Ovary (tissue), 9 donors: ENCODE results near the gene SMARCD1. TPM values are rescaled to one million over a fixed set of nuclear protein-coding genes. Genes with fewer than 3 reads are reported as not detected.

Experiments used
- DNase-seq, 5 donors: peaks; one replicate each; pipeline ENCODE4 v3.0.0-alpha.2; 2019 to 2020
- H3K27ac ChIP-seq, 2 donors: fragments of 200-600 bp; one replicate each; pipeline versions ENCODE4 v1.5.1 to v1.8.0; 2019 to 2022
- H3K27me3 ChIP-seq: fragments of 200-600 bp; one replicate; pipeline ENCODE4 v1.8.0; 2022
- H3K36me3 ChIP-seq: fragments of 200-600 bp; sonication (generic); one replicate; pipeline ENCODE4 v1.5.1; 2019
- H3K4me1 ChIP-seq: one replicate; pipeline ENCODE4 v1.8.1; 2013; ENCODE audit warnings: mild to moderate bottlenecking, moderate library complexity; ENCODE audit not compliant: insufficient read depth
- H3K4me3 ChIP-seq: fragments of 200-600 bp; sonication (generic); one replicate; pipeline ENCODE4 v1.5.1; 2017
- H3K9me3 ChIP-seq, 2 donors: fragments of 200-600 bp in 1 of 2; sonication (generic) in 1 of 2; one replicate each; pipeline versions ENCODE4 v1.5.1 to v1.8.1; 2013 to 2019; ENCODE audit warnings: mild to moderate bottlenecking in 1 of 2, moderate library complexity in 1 of 2
- EP300 ChIP-seq: sonication (generic); formaldehyde crosslinking; IDR thresholded peaks from one replicate; pipeline ENCODE4 v1.6.1; 2017; ENCODE audit warnings: antibody characterized with exemption
- POLR2A ChIP-seq: fragments of 450-650 bp; IDR thresholded peaks from one replicate; pipeline ENCODE4 v1.6.1; 2017; ENCODE audit warnings: antibody characterized with exemption, mild to moderate bottlenecking, moderate library complexity
- WGBS, 3 donors: extraction: QIAGEN DNeasy Blood & Tissue Kit in 1 of 3; methylation state at CpG; one replicate each; pipeline versions ENCODE4 v1.1.5 to v1.1.7; 2013 to 2017; 5-methylcytosine and 5-hydroxymethylcytosine counted together
- intact Hi-C, 4 donors: fragments of 100-400 bp; cut with DNase I; formaldehyde crosslinking; loops; one replicate each; pipeline versions ENCODE4 v1.11.0 to v1.15.1; 2022 to 2023
- polyA plus RNA-seq, 2 donors: library from polyadenylated mRNA; stranded (reverse); fragments of 200-250 nt in 1 of 2; fragments of 350-450 nt in 1 of 2; fragmentation: Illumina TruSeq in 1 of 2; extraction: RNeasy Lipid Tissue Mini Kit (QIAGEN cat#74804) in 1 of 2; gene quantifications; one replicate each; pipeline ENCODE4 v1.2.3, GENCODE V29; 2013 to 2014
- total RNA-seq, 7 donors: library from RNA; depleted of rRNA in 2 of 7; stranded (reverse); fragments of >200 nt in 2 of 7; fragmentation: NEBNext Ultra II Directional in 3 of 7; extraction: Animal tissue kit (Norgen Biotek cat#: 25700) in 3 of 7; gene quantifications; one replicate each; pipeline versions ENCODE4 v1.1.0 to v1.2.4, GENCODE V29; 2016 to 2023
- TF ChIP-seq, protein P1 (sequence below), 3 donors: fragments of 450-650 bp in 2 of 3; fragments of 200-600 bp in 1 of 3; IDR thresholded peaks; one replicate each; pipeline versions ENCODE4 v1.5.1 to v1.8.0; 2016 to 2022; ENCODE audit warnings: antibody characterized with exemption in 3 of 3, mild to moderate bottlenecking in 1 of 3
- donor health status: DM: no; HTN: no; CAD: no; lungs with moderate emphysema.
- donor health status: DM: no; HTN: no; CAD: no.
- donor health status: Bipolar disorder and iron deficiency.
- donor health status: DM: yes; HTN: yes; CAD: no.
- donor health status: DM: no; HTN: no; CAD: no.
- donor health status: DM: yes; HTN: yes; CAD: no.

The SMARCD1 gene
- total and polyA plus RNA-seq, 9 donors, result 26.1 to 57.7 (median 50.7) TPM

- TF ChIP-seq, protein P1, sequence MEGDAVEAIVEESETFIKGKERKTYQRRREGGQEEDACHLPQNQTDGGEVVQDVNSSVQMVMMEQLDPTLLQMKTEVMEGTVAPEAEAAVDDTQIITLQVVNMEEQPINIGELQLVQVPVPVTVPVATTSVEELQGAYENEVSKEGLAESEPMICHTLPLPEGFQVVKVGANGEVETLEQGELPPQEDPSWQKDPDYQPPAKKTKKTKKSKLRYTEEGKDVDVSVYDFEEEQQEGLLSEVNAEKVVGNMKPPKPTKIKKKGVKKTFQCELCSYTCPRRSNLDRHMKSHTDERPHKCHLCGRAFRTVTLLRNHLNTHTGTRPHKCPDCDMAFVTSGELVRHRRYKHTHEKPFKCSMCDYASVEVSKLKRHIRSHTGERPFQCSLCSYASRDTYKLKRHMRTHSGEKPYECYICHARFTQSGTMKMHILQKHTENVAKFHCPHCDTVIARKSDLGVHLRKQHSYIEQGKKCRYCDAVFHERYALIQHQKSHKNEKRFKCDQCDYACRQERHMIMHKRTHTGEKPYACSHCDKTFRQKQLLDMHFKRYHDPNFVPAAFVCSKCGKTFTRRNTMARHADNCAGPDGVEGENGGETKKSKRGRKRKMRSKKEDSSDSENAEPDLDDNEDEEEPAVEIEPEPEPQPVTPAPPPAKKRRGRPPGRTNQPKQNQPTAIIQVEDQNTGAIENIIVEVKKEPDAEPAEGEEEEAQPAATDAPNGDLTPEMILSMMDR (IDR thresholded peaks at IDR 0.05), result no peak
- TF ChIP-seq POLR2A (no peak), EP300 (no peak)
- H3K27ac ChIP-seq, result no peak overlapping the region
- no peaks in the 10 kb centered on the region for H3K9me3 ChIP-seq
- H3K36me3 ChIP-seq, result no peaks in the 10 kb centered on the region
- no peak overlapping the region for H3K4me3 ChIP-seq
- 88 to 90% (median 90%) methylated on average over 1 of the region's 1 CpG for WGBS, 3 donors
- no peaks in the 10 kb centered on the region for H3K4me1 ChIP-seq
- intact Hi-C loops, result loop anchor here in 3 of 4 donors (2.0 to 10.0 kb wide), 6 partner anchors 97 to 301 kb away; no protein-coding TSS in a partner anchor
- H3K27me3 ChIP-seq, result no peaks in the 10 kb centered on the region
- DNase-seq, result no peak
These were observed 9.4 kb upstream of the SMARCD1 start for GRCh38 chr12:50075808-50076170.

DNA sequence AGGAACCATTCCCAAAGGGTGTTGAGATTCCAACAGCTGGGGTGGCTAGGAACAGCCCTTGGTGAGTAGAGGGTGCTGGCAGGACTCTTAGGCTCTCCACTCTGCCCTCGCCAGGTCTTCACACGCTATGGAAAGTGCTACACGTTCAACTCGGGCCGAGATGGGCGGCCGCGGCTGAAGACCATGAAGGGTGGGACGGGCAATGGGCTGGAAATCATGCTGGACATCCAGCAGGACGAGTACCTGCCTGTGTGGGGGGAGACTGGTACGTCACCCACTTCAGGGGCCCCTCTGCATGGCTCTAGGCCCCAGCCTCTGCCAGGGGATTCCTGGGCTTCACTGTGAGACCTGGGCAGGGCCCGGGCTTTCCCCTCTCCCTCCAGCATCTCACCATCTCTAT is 8.0 kb upstream of the SMARCD1 start:
- Histone ChIP-seq H3K4me3 (no peak overlapping the region), H3K4me1 (no peaks in the 10 kb centered on the region), H3K9me3 (no peaks in the 10 kb centered on the region), H3K27me3 (no peaks in the 10 kb centered on the region), H3K36me3 (no peaks in the 10 kb centered on the region), H3K27ac (no peak overlapping the region)
- DNase-seq, result peak in 1 of 5 donors; percentile 30
- TF ChIP-seq POLR2A, result no peak
- TF ChIP-seq, protein P1 (IDR thresholded peaks at IDR 0.05), result no peak
- intact Hi-C loops, result loop anchor here in 3 of 4 donors (5.0 to 10.0 kb wide), 5 partner anchors 95 to 302 kb away; no protein-coding TSS in a partner anchor
- 89 to 92% (median 89%) methylated on average over 12 of the region's 12 CpGs for WGBS, 3 donors

GRCh38 chr12:50078281-50078680 is 6.9 kb upstream of the SMARCD1 start:
- WGBS, 3 donors, result 92 to 96% (median 94%) methylated on average over 10 of the region's 10 CpGs
- no peaks in the 10 kb centered on the region for H3K27me3 ChIP-seq
- intact Hi-C loops, result loop anchor here in 3 of 4 donors (5.0 to 10.0 kb wide), 5 partner anchors 94 to 303 kb away; no protein-coding TSS in a partner anchor
- H3K9me3 ChIP-seq, result no peaks in the 10 kb centered on the region
- no peaks in the 10 kb centered on the region for H3K4me1 ChIP-seq
- TF ChIP-seq, protein P1 (IDR thresholded peaks at IDR 0.05), result no peak
- TF ChIP-seq EP300, result no peak
- TF ChIP-seq POLR2A, result no peak
- no peak overlapping the region for H3K4me3 ChIP-seq
- H3K36me3 ChIP-seq, result no peaks in the 10 kb centered on the region
- peak in 1 of 5 donors; percentile 23 for DNase-seq
- H3K27ac ChIP-seq, result no peak overlapping the region

- no peak overlapping the region for H3K4me3 ChIP-seq
- no peaks in the 10 kb centered on the region for H3K36me3 ChIP-seq
- TF ChIP-seq POLR2A (no peak), EP300 (no peak)
- TF ChIP-seq, protein P1 (IDR thresholded peaks at IDR 0.05), result no peak
- WGBS, 3 donors, result 83 to 90% (median 86%) methylated on average over 5 of the region's 5 CpGs
- peak in 1 of 5 donors; percentile 6 for DNase-seq
- no peaks in the 10 kb centered on the region for H3K27me3 ChIP-seq
- H3K4me1 ChIP-seq, result peaks cover 2% of the 10 kb centered on the region
- intact Hi-C loops, result loop anchor here in 3 of 4 donors (5.0 to 10.0 kb wide), 5 partner anchors 93 to 305 kb away; no protein-coding TSS in a partner anchor
- H3K9me3 ChIP-seq, result no peaks in the 10 kb centered on the region
- no peak overlapping the region for H3K27ac ChIP-seq
These were observed 5.4 kb upstream of the SMARCD1 start for GRCh38 chr12:50079771-50080170.
